ENCODE data around the gene SLC18A3.

The SLC18A3 gene

GRCh38 chr10:49596836-49597235 is 13.3 kb upstream of the SLC18A3 start:
- no peak for DNase-seq

DNA sequence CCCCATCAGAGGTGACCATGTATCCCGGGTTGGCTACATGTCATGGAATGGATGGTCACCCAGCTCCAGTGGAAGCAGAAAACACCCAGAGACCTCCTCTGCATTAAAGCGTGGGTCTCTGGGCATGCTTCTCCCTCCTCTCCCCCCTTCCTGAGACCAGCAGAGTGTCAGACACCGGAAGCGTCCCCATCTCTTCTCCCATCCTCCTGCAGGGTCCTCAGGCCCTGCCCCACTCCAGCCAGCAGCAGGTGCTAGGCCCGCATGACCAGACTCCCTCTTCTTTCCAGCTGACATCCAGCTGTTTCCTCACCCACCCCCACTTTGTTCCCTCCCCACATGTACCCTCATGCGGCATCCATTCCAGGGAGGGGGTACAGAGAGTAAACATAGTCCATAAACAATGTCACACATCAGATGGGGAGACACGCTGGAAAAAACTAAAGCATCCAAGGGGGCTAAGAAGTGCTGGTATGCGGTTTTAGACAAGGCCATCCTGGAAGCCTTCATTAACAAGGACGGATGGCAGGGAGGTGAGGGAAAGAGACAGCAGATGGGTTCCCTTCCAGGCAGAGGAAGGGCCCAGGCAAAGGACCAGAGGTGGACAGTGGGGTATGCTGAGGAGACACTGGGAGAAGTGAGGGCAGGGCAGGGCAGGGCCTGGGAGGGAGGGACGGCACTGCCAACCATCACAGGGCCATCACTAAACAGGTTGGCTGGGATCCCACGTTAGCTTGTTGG is 12.5 kb upstream of the SLC18A3 start:
- no peak for DNase-seq

DNA sequence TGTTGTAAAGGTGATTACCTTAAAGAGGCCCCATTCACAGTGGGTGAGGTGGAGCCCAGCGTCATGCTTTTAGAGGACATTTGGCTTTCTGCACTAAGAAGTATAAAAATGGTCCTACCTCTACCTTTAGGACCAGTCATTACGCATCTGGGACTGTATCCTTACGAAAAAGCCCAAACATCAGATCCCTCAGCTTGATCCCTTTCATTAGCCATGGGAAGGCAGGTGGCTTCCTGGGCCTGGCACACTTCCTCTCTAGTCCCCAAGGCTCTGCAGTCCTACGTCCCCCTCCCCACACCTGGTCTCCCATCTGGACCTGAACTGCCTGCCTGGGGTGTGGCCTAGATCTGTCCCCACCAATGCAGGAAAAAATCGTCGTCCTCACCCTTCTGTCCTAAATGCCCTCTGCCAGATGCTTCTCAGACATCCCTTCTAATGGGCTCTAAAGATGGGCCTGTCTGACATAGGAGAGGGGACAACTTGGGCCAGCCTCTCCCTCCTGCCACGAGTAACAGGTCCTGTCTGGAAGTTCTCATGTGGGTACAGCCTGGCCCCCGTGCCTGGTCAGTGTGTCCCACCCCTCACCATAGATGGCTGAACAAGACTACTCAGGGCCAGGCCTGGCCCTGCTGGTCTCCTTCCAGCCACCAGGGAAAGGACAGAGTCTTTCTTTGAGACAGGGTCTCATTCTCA is 11.8 kb upstream of the SLC18A3 start:
- DNase-seq: no peak

DNA sequence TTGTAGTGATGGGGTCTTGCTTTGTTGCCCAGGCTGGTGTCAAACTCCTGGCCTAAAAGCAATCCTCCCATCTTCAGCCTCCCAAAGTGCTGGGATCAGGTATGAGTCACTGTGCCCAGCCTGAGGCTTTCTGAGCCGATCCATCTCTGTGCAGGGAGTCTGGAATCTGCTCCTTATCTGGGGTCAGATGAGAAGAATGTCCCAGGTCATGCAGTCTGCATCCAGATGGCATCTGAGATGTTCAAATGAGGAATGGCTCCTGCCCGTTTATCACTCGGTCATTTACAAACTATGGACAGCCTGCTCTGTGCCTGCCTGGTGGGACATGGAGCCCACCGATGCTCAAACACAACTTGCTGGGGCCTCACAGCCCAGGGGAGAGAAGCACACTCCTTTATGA is 11.1 kb upstream of the SLC18A3 start:
- no peak for DNase-seq

DNA sequence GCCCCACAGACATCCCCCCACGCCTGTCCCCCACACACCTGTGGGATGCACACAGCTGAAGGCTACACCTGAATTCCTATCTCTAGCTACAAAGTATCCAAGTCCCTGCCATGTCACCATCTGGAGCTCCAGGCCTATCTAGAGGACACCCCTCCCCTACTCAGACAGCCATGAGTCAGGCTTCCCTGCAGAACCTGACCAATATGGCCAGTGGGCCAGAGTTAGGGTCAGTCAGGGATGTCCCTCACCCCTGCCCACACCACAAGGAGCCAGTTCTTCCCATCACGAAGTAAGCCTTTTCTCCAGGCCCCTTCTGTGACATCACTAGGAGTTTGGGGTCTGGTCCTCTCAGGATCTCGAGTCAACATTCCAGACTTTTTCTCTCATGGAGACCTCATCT is 10.6 kb upstream of the SLC18A3 start:
- DNase-seq: no peak

DNA sequence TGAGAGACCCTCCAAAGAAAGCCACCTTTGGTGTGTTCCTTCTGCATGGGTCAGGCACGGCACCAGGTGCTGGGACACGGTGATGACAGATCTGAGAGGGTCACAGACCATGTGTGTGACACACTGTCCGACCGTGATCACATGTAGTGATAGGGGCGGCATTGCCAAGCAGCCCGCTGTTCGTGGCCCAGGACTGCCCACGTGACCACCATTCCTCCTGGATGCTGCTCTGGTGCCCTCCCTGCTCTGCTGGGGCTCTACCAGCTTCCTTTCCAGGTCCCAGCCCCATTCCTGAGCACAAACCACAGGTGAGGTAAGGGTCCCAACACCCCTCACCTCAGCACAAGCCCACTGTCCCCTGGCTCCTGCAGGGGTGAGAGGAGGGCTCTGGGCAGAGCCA is 10.1 kb upstream of the SLC18A3 start:
- DNase-seq: no peak

DNA sequence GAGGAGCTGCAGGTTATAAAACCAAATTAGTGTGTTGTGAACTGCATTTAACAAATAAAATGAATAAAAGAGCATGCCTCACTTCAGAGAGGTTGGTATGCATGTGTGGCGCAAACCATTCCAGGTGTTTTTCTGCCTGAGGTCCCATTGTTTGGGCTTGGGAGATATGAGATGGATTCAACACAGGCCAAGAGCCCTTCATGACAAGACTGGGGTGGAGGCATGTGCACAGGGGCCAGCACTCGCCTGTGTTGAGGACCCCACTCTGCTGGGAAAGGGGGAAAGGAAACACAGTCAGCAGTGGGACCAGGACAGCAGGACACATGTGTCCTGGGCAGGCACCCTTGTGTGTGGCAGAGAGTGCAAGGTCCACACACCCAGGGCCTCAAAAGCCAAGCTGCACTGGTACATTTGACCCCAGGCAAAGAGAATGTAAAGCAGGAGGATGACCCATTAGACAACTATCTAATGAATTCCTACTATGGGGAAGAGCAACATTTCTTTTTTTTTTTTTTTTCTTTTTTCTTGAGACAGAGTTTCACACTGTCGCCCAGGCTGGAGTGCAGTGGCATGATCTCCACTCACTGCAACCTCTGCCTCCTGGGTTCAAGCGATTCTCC is 9.2 kb upstream of the SLC18A3 start:
- DNase-seq: no peak

DNA sequence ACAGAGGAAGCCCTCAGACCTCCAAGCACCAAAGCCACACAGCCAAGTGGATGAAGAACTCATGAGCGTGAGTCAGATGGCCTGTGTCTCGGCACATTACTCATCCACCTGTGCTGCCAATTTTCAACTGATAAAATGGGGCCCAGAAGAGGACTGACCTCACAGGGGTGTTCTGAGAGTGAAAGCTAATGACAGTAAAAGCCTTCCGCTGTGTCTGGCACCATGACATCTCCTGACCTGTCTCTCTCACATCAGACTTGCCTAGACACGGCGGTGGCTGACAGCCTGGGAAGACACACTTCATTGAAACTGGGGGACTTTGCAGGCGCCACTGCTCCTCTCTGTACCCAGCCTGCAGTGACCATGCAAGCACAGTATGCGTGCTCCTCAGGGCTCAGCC is 8.3 kb upstream of the SLC18A3 start:
- DNase-seq: no peak

DNA sequence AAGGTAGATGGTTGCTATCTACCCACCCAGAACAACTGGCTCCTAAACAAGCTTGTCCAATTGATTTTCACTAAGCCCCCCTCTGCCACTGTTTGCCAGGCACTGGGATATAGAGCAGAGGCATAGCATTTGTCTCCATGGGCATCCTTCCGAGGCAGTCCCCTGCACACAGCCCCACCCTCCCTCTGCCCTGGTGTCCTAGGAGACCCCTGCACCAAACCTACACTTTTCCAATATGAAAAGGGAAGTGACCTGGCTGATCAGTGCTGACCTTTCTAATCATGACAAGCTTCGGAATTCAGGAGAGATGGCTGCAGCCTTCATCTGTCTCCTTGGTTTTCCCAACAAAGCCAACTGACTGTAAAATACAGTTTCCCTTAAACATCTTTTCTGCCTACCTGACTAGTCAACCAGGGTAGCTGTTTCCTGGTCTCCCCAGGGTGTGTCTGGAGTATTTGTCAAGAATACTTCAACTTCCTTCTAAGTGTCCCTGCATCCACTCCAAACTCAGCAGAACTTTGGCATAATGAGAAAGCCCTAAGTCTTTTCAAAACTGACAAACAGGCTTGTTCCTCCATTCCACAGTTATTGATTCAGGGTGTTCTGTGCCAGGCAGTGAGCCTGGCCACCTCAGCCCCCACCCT is 7.6 kb upstream of the SLC18A3 start:
- no peak for DNase-seq

- DNase-seq: no peak
Measured at GRCh38 chr10:49605216-49605938, 4.7 kb upstream of the SLC18A3 start.

DNA sequence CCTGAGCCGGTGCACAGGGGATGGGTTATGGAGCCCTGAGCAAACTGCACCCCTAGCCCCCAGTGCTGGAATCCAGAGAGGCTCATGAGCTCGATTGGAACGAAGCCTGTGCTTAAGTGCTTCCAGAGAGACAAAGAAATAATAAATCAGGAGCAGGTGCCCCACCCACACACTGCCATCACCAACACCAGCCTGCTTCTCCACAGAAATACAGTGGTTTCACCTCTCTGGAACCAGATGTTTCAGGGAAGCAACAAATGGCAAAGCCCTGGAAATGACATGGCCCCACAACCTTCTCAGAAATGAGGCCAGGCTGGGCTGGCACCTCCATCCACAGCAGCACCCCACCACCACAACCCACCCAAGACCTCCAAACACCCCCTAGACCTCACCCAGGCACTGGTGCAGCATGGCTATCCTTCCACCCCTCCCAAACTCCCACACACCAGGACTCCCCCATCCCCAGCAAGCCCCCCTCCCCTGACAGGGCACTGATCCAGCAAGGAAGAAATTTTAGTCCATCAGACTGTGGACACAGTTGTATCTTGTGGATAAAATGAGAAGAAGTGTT is 4.1 kb upstream of the SLC18A3 start:
- DNase-seq: no peak

DNA sequence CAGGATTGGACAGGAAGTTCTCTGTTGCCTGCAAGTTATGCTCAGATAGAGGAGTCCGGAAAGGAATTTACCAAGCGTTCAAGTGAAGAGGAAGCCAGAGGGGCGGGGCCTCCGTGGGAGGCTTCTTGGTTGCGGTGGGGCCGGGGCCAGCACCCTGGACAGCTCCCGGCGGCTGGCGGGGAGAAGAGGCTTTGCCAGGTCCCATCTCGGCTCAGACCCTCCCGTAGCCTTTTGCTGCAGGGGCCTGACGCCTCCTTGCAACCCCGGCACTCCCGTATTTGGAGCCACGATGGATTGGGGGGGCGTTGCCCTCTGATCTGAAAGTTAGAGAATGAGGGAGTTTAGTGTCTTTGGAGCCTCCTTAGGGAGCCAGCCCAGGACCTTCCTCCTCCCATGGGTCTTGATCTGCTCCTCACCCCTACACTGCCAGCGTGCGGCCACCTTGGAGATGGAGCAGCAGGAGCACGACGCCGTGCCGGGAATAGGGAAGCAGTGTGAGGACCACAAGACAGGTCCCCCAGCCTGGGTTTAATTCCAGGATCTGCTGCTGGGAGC is 3.1 kb upstream of the SLC18A3 start:
- no peak for DNase-seq

- DNase-seq: no peak
Measured at GRCh38 chr10:49608166-49609005, 1.7 kb upstream of the SLC18A3 start.

GRCh38 chr10:49609006-49609282 is 1.2 kb upstream of the SLC18A3 start:
- no peak for DNase-seq

DNA sequence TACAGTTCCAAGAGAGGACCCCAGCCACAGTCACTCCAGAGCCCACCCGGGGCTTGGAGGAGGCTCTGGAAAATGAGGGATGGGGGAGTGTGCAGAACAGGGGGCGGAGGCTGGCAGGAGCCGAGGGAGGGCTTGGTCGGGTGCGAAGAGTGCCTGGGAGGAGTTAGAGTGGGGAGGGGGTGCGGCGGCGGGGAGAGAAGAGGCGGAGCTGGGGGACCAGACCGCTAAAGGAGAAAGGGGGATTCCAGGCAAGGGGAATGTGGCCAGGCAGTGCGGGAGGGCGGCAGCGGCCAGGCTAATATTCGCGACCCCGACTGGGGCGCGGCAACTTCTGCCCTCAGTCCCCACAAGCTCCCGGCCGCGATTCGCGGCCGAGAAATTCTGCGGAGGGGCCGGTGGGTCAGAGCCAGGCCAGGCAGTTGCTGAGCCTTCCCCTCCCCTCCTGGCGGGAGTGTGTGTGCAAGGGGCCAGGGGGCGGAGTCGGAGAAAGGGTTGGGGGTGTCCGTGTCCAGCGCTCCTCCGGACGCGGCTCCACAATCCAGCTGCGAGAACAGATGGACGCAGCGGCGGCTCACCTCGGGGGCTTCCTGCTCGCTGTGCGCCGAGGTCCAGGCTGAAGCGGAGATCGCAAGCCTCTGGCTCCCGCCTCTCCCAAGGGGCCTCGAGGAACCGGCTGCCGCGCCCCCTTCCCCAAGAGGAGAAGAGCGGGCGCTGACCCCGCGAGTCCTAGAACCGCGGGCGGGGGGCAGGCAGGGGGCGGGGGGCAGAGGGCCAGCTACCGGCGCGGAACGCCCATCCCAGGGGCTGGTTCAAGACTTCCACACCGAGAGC is 612 bp upstream of the SLC18A3 start:
- no peak for DNase-seq

GRCh38 chr10:49610458-49611165 is 502 bp downstream of the SLC18A3 start:
- DNase-seq: no peak

- DNase-seq: no peak
Measured at GRCh38 chr10:49611166-49611815, 1.2 kb downstream of the SLC18A3 start.

DNA sequence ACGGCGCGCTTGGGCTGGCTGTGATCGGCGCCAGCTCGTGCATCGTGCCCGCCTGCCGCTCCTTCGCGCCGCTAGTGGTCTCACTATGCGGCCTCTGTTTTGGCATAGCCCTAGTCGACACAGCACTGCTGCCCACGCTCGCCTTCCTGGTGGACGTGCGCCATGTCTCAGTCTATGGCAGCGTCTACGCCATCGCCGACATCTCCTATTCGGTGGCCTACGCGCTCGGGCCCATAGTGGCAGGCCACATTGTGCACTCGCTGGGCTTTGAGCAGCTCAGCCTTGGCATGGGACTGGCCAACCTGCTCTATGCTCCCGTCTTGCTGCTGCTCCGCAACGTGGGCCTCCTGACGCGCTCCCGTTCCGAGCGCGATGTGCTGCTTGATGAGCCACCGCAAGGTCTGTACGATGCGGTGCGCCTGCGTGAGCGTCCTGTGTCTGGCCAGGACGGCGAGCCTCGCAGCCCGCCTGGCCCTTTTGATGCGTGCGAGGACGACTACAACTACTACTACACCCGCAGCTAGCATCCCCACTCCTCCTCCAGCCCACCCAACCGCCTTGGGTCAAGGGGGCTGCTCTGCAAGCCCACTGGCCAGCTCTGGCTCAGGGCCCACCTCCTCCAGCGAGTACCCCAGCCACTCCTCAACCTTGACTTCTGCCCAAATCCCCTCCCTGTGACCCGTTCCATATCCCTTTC is 1.9 kb downstream of the SLC18A3 start:
- no peak for DNase-seq

All from NCI-H187 (cell line).